GM19239 (cell line): ENCODE data around the gene ACACA.
"Not testable (repeated sequence)": the region's sequence is repeated elsewhere in the genome, so short reads cannot be mapped to it uniquely, and the experiment has no call there.

ENCODE experiments used
- DNase-seq: peaks from one replicate; pipeline ENCODE4 v3.0.0; 2011; ENCODE audit warnings: low spot score; ENCODE audit not compliant: insufficient read length
- FAIRE-seq: peaks from 2 replicates; lab custom pipeline; 2011; peaks lifted over from hg19 to GRCh38; lab: Jason Lieb, UNC

ACACA gene

DNA sequence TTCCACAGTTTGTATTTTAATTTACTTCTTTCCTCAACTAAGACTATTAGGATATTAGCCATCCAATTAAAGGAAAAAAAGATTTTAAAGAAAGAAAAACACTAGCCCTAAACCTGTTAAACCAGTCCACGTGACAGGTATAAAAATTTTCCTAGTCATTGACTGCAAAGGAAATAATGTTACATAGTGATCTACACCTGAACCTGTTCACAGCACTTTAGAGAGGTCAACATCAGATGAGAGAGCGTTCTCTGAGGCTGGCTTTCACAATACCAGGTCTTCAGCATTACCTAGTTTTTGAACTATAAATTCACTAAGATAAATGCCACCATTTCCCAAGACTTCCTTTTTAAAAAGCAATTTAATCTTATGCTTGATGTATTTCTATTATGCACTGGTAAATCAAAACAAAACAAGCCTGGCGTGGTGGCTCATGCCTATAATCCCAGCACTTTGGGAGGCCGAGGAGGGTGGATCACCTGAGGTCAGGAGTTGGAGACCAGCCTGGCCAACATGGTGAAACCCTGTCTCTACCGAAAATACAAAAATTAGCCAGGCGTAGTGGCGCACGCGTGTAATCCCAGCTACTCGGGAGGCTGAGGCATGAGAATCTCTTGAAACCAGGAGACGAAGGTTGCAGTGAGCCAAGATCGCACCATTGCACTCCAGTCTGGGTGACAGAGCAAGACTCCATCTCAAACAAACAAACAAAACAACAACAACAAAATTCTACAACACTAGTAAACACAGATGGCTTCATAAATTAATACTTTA lies 49.7 kb downstream of the ACACA start:
- FAIRE-seq: not testable (repeated sequence)

DNA sequence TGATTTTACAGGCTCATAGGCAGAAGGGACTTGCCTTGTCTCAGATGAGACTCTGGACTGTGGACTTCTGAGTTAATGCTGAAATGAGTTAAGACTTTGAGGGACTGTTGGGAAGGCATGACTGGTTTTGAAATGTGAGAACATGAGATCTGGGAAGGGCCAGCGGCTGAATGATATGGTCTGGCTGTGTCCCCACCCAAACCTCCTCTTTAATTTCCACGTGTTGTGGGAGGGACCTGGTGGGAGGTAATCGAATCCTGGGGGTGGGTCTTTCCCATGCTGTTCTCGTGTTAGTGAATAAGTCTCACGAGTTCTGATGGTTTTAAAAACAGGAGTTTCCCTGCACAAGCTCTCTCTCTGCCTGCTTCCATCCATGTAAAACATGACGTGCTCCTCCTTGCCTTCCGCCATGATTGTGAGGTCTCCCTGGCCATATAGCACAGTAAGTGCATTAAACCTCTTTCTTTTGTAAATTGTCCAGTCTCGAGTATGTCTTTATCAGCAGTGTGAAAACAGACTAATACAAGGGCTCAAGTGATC lies 59.7 kb downstream of the ACACA start:
- DNase-seq, FAIRE-seq: not testable (repeated sequence)

More for the DNA sequence above, 49.7 kb downstream of the ACACA start:
- not testable (repeated sequence) for DNase-seq

DNA sequence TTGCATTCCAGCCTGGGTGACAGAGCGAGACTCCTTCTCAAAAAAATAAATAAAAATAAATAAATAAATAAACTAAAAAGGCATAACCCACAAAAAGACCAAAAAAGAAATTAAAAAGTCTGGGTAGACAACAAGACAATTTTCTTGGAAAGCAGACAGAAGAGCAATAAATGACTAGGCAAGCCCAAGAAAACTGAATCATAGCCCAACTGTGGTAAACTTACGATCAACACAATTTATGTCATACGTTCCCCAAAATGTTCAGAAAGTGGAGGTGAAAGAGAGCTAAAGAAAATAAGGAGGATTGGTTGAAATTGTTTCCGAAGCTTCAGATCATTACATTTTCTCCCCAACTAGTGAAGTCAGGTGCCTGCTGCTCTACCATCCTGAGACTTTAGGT lies 62.1 kb downstream of the ACACA start:
- no peak for DNase-seq
- FAIRE-seq: no peak

DNA sequence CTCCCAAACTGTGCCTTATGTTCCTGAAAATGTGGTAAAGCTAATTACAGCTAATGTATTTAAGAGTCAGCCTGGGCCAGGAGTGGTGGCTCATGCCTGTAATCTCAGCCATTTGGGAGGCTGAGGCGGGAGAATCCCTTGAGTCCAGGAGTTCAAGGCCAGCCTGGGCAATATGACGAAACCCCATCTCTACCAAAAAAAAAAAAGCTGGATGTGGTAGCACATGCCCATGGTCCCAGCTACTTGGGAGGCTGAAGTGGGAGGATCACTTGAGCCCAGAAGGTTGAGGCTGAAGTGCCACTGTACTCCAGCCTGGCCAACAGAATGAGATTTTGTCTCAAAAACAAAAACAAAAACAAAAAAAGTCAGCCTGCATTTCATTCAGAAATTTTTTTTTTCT lies 64.0 kb downstream of the ACACA start:
- FAIRE-seq: no peak
- DNase-seq: no peak

DNA sequence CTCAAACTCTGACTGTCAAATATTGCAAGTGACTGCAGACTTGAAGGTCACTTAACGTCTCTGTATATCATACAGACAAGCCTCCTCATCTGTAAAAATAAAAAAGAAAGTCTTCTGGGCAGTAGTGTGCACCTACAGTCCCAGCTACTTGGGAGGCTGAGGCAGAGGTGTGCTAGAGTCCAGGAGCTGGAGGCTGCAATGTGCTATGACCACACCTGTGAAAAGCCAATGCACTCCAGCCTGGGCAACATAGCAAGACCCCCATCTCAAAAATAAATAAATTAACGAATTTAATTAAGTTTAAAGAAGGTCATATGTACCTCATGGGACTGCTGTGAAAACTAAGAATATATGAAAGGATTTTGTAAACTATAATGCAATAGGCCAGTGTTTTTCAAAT lies 65.8 kb downstream of the ACACA start:
- no peak for FAIRE-seq
- DNase-seq: no peak

DNA sequence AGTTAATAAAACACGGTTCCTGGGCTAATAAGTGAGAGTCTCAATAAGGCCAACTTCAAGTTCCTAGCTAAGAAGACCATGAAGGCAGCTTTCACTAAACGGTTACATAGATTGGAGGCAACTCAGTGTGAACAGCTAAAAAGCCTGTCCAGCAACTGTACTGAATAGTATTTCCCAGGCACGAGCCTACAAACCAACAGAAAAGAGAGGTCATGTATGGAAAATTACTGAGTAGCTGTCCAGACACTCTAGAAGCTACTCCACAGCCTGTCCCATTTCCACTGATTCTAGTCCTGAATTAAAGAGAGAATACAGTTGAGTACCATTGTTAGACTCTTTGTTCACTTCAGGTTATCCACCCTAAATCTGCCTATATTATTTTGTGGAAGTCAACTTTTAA lies 67.3 kb downstream of the ACACA start:
- FAIRE-seq (no peak), DNase-seq (no peak)

DNA sequence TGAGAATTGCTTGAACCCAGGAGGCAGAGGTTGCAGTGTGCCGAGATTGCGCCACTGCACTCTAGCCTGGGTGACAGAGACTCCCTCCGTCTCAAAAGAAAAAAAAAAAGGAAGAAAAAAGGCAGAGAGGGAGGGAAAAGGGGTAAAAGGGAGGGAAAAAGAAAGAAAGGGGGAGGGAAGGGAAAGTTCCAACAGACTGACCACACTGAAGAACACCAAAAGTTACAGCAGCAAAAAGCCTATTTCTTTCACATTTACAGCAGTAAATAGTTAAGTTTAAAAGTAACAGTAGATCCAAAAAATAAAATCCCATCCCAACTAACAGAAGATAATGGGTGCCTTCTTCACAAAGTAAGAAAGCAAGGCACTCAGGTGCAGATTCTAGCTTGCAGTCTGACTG lies 67.8 kb downstream of the ACACA start:
- FAIRE-seq: no peak

DNA sequence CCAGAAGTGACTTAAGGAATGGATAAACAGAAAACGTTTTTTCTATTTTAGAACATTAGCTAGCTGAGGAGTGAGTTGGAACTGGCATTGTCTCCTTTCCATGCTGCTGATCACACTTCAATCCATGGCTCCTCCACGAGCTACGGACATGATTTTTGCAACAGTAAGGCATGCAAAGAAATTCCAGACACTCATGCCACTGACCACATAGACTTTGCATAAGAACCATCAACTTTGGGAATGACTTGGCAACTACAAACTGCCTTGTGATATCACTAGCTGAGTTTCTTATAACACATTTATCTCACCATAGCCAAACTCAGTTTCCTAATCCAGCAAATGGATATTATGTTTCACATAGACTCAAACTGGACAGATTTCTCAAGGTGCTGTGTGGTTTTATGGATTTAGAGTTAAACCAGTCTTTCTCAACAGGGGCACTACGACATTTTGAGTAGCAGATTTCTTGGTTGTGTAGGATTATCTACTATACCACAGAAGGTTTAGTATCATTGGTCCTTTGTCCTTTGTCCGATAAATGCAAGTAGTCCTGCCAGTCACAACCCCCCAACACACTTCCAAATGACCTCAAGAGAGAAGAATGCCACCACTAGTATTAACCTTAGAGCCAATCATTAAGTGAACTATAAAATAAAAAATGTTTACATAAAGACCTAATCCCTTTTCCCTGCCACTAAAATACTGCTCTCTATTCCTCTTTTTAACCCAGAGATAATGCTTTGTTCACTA lies 79.1 kb downstream of the ACACA start:
- no peak for DNase-seq
- no peak for FAIRE-seq

More for the DNA sequence above, 67.8 kb downstream of the ACACA start:
- DNase-seq: no peak

DNA sequence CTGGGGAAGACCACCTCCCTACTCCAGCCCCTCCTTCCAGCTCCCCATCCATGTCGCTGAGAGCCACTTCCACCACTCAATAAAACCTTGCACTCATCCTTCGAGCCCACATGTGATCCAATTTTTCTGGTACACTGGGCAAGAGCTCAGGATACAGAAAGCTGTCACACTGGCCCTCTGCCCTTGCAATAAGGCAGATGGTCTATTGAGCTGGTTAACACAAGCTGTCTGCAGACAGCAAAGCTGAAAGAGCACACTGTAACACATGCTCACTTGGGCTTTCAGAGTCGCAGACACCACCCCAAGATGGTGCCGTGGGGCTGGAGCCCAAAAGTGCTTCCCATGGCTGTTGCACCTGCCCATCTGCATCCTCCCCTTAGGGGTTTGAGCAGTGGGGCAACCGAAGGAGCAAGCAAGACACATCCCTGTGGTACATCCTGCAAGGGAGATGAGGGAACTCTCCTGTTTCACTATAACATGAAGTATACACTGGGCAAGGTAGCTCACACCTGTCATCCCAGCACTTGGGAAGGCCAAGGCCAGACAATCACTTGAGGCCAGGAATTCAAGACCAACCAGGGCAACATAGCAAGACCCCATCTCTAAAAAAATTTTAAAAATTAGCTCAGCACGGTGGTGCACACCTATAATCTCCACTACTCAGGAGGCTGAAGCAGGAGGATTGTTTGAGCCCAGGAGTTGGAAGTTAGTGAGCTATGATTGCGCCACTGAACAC lies 83.6 kb downstream of the ACACA start:
- DNase-seq (no peak), FAIRE-seq (no peak)

DNA sequence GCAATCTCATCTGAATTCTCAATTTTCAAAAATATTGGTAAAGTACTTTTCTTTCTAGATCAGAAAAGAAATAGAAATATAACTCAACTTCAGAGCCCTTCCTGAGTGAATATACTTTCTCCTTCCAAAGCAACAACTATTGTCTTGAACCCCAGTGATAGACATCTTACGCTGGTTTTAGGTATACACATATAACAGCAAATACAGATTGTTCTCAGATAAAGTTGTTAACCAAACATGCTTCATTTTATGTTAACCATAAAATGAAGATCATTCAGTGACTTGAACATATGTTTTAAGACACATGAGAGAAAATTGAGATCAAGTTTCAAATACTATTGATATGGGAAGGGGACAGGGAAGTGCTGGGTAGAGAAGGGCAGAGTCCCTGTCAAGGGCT lies 84.5 kb downstream of the ACACA start:
- FAIRE-seq (no peak), DNase-seq (no peak)

DNA sequence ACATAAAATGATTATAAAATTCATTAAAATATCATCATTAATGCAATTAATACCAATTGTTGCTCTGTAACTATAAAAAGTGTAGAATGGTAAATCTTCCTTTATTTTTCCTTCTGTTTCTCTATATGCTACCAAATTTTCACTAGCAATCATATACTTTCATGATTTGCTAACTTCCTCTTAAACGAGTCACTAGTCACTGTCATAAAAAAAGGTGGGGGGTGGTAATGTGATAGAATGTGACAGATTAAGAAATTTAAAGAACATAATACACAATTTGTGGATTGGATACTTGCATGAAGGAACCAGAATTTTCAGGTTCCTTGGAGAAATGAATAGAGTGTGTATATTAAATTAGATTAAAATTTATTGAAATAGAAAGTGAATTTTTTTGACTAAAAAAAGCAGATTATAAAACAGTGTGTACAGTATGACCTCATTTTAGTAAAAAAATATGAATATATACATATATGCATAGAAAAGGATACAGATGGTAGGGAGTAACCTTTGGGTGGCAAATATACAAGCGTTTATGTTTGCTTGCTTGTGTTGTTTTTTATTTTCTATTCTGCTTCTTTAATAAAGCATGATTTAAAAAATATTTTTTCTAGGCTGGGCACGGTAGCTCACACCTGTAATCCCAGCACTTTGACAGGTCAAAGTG lies 87.6 kb downstream of the ACACA start:
- DNase-seq: no peak

DNA sequence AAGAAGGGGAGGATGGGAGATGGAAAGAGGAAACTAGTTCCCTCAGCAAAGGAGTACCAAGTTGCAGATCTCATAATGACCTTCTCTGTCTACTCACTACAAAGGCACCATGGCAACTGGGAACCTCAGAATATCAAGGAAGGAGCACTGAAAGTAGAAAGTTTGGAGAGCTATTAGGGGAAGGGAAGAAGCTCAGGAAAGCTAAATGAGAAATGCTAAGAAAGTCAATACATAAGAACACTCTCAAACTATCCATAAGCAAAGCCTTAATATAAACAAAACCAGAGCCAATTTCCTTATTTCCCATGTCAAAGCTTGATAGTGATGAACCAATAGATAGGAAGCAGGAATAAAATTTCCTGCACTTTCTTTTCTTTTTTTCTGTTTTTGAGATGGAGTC lies 88.8 kb downstream of the ACACA start:
- no peak for FAIRE-seq
- DNase-seq: no peak

More for the DNA sequence above, 87.6 kb downstream of the ACACA start:
- no peak for FAIRE-seq

DNA sequence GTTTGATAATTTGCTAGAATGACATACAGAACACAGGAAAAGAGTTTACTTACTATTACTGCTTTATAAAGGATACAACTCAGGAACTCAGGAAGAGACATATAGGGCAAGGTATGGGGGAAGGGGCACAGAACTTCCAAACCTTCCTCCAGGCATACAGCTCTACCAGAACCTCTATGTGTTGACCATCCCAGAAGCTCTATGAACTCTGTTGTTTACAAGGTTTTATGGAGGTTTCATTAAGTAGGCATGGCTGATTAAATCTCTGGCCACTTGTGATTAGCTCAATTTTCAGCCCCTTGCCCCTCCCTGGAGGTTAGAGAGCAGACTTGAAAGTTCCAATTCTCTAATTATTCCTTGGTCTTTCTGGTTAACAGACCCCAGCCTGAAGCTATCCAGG lies 91.0 kb downstream of the ACACA start:
- no peak for FAIRE-seq
- no peak for DNase-seq

DNA sequence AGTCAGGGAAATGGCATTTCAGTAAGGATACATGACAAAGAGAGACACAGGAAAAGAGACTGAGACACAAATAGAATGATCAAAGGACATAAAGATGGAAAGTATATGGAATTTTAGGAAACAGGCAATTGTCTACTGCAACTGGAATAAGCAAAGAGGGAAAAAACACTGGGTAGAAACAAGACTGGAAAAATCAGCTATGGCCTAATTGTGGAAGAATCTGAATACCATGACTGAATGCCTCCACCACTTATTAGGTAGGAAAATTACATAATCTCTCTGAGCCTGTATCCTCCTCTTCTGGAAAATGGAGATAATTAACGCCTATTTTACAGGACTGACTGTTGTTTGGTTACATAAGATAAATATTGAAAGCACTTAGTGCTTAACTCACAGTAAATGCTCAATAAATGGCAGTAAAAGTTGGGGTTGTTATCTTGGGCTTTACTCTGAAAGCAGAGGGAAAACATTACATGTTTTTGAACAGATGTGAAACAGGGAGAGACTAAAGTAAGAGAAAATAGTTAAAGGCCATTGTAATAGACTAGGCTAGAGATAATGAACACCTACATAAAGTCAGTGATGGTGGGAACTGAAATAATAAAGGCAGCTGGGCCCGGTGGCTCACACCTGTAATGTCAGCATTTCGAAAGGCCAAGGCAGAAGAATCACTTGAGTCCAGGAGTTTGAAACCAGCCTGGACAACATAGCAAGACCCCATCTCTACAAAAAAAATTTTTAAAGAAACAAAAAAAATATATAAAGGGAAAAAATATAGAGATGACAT lies 94.3 kb downstream of the ACACA start:
- DNase-seq (no peak), FAIRE-seq (no peak)

DNA sequence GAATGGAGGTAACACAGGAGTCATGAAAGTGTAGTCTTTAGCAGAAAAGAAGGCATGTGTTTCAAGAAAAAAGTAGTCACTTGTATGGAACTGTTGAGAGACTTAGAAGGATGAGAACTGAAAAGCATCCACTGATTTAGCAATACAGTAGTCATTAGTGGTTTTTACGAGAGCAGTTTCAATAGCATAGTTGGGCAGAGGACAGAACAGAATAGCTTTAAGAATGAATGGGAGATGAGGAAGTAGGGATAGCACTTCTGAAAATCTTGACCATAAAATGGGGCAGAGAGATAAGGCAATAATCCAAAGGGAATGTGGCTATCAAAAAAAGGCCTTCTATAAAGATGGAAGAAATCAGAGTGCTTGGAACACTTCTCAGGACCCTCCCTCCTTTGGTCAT lies 95.7 kb downstream of the ACACA start:
- DNase-seq (no peak), FAIRE-seq (no peak)

DNA sequence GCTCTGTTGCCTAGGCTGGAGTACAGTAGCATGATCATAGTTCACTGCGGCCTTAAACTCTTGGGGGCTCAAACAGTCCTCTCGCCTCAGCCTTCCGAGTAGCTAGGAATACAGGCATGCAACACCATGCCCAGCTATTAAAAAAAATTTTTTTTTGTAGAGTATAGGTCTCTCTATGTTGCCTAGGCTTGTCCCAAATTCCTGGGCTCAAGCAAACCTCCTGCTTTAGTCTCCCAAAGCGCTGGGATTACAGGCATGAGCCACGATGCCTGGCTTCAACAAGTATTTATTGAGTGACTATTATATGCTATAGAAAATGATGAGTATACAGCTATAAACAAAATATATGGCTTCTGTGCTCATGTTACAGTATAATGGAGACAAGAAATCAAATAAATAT lies 97.6 kb downstream of the ACACA start:
- no peak for FAIRE-seq
- DNase-seq: no peak

DNA sequence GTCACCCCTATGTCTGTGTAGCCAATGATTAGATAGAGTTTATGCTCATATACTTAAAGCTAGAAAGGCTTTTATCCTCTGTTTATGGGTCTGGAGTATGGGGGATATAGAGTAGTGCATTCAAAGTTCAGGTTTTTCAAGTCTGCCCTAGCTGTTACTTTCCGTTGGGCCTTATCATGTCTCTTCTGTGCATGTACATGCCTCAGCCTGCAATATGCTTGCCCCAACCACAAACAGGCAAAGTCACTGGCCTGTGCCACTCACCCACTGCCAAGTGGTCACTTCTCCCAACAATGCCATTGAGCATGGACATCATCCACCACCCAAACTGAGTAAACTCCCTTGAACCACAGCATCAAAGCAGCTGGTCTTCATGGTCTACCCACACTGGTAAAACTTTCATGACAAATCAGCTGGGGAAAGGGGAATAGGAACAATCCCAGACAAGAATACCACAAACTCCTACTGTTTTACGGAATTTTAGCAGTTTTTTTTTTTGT lies 101.2 kb downstream of the ACACA start:
- DNase-seq (no peak), FAIRE-seq (no peak)

DNA sequence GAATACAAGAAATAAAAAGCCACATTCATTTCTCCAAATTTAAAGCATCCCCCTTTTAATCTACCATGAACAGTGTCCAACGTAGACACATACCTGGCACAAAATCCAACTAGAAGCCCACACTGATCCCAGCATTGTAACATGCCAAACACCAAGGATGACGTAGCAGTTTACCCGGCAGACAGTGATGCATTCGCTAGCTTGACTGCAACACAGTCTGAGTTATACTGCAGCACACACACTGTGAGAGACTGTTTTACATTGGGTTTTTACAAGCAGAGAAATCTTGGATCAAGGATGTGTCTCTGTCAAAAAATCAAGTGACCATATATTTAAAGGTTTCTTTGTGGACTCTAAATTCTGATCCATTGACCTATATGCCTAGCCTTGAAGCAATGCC lies 105.3 kb downstream of the ACACA start:
- FAIRE-seq: no peak

DNA sequence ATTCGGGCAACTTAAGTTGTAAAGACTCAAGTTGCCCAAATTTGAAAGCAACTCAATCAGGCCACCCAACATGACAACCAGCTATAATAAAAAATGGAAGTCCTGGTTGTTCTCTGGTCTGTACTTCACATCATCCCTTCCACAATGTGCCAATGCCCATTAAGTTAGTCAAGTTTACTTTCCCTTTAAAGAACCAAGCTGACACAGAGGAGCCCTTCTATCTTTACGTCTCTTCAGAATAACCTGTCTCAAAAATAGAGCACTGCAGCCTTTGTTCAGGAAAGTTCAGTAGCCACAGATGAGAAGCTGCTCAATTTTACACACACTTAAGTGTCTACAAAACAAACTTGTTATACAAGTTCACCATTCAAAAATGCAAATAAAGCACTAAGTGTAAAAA lies 106.0 kb downstream of the ACACA start:
- FAIRE-seq (no peak), DNase-seq (no peak)

More for the DNA sequence above, 105.3 kb downstream of the ACACA start:
- no peak for DNase-seq
